ENCODE measurements around the gene ZNF57.
"Not testable (repeated sequence)": the region's sequence is repeated elsewhere in the genome, so short reads cannot be mapped to it uniquely, and the experiment has no call there.

ZNF57 gene

DNA sequence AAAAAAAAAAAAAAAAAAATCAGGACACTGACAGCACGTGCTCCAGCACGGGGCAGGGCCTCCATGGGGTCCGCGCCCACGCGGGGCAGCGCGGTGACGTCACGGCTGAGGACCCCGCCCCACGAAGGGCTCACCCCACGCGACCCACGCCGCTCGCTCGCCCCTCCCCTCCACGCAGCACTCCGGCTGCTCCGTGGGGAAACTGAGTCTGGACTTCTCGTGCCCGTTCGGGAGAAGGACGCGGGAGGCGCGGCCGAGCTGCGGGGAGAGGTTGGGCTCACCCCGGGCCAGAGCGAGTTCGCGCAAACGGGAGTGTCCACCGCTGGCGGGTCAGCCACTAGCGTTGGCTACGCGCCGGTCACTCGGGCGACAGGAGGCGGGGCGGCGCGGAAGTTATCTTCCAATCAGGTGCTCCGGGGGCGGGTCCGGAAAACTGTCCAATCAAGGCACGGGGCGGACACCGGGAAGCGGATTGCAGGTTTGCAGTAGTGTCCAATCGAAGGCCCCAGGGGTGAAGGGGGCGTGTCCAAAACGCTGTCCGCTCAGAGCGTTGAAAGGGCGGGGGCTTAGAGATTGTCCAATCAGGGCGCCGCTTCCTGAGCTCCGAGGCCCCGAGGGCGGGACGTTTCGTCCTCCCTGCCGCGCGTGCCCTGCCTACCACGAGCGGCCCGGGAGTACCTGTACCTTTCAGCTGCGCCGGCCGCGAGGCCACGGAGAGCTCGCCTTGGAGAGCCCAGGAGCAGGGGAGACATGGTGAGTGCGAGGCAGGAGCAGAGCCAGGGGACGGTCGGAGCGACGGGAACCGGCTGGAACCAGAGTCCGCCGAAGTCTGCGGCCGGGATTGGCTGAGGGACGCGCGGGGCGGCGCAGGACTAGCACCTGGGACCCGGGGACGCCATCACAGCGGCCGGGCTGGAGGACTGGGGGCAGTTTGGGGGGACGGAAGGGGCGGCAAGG, at the start of gene ZNF57:
TSS of gene ZNF57 (plus strand) at position 633 of the 957 bp plus-strand sequence. CDS start at position 751, 118 bp downstream.
- in situ Hi-C loops (cut with MboI; ENCODE audit: low sequenced_read_pairs): no loop called here

DNA sequence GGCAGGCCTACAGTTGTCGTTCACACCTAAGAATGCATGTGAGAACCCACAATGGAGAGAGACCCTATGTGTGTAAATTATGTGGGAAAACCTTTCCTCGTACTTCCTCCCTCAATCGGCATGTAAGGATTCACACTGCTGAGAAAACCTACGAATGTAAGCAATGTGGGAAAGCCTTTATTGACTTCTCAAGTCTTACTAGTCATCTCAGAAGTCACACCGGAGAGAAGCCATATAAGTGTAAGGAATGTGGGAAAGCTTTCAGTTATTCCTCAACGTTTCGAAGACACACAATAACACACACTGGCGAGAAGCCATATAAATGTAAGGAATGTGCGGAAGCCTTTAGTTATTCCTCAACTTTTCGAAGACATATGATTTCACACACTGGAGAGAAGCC, 48.1 kb upstream of the ZNF57 start:
- in situ Hi-C loops (cut with MboI; ENCODE audit: low sequenced_read_pairs): no loop called here

DNA sequence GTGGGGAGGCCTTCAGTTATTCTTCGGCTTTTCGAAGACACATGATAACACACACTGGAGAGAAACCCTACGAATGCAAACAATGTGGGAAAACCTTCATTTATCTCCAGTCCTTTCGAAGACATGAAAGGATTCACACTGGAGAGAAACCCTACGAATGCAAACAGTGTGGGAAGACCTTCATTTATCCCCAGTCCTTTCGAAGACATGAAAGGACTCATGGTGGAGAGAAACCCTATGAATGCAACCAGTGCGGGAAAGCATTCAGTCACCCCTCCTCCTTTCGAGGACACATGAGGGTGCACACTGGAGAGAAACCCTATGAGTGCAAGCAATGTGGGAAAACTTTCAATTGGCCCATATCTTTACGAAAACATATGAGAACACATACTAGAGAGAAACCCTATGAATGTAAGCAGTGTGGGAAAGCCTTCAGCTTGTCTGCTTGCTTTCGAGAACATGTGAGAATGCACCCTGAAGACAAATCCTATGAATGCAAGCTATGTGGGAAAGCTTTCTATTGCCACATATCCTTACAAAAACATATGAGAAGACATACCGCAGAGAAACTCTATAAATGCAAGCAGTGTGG, 47.6 kb upstream of the ZNF57 start:
- in situ Hi-C loops (cut with MboI; ENCODE audit: low sequenced_read_pairs): no loop called here

DNA sequence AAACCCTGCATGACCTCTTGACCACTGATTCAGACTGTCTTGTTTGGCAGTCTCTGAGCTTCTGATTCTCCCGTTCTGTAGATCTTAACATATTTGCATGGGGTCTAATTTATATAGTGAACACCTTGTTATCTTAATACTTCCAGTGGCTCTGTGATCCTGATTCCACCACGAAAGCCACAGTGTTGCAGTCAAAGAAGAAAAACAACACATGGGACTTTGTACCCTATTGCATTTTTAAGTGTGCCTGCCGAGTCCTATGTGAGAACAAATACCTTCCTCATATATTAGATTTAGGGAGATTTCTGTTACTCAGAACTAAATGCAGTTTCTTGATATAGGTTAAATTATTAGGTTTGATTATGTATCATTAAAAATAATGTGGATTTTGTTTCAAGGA, 45.9 kb upstream of the ZNF57 start:
- in situ Hi-C loops (cut with MboI; ENCODE audit: low sequenced_read_pairs): no loop called here

DNA sequence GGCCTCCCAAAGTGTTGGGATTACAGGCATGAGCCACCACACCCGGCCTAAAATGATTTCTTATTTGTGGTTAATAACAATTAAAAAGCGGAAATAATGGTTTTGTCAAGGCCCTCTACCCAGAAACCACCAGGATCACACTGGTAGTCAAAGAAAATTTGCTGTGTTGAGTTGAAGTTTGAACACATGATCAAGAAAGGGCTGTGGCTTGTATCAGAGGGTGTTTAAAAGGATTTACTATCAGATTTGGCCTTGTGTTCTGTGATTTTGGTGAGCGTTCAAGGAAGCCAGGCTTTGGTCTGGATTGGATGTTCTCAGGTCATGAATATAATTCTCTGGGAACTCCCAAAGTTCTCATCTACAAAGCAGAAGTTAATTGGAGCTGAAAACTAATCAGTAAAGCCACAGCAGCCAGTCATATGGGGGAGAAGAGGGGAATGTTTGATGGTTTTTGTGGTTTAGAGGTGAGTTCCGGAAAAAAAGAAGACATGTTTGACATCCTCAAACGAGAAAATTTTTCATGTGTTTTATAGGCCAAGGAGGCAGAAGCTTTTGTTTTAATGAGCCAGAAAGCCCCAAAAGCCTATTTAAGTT, 44.2 kb upstream of the ZNF57 start:
- in situ Hi-C loops (cut with MboI; ENCODE audit: low sequenced_read_pairs): no loop called here

DNA sequence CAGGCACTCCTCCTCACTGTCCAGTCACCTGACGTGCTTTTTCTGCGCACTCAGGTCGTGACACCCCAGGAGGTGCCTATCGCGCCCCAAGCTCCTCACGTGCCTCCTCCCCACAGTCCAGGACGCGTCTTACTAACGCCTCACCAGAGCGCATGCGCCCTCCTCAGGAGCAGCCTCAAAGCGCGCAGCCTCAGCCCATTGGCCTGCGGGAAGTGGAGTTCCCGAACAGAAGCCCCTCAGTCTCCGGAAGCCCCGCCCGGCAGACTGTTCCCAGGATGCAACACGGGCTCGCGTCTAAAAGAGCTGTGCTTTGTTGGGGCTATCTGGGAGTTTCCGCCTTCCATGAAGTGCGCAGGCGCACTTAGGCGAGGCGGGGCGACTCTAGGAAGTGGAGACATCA, 41.9 kb upstream of the ZNF57 start:
- in situ Hi-C loops (cut with MboI; ENCODE audit: low sequenced_read_pairs): no loop called here

DNA sequence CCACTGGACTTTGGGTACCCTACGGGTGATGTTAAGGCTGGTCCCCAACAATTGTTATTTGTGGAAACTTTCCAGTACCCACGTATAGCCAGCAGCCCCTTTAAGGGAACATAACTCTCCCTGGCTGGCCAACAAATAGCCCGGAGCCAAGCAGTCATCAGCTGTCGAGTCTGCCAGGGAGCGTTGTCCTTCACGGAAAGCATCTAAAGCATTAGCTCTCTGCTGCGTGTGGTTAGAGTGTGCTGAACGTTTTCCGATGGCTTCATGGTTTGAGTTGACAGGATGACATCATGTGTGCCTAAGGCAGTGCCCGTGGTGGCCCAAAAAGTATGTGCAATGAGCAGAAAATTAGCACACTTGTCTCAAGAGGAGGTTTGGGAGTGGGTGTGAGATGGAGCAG, 36.9 kb upstream of the ZNF57 start:
- in situ Hi-C loops (cut with MboI; ENCODE audit: low sequenced_read_pairs): no loop called here

DNA sequence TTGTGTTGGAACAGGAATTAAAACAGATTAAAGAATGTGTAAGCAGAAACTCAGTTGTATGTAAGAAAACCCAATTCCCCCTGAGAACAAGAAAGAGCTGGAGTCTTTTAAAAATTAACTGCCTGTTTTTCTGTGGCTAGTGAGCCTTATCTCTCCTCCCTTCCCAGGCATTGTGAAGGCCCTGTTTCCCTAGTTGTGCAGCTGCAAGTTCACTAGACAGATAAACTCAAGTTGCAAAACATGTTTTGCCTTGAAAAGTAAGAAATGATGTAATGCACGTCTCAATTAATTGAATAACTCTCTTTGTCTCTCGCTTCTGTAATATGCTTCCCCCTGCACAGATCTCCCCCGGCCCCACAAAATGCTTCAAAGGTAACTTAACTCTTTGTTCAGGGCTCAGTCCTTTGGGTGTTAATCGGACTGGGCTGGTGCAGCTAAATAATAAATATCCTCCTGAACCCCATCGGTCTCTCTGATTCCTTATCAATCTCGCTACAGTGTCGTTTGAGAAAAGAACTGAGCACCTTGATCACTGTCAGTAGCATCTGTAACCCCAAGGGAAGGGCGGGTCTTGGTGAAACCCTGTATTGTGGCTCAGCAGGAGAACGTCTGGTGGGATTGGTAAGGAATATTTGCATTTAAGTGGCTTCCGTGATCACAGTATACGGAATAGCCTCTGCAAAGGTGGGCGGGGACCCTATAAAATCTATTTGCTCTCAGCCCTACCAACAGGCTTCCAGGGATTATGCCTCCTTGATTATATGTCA, 35.2 kb upstream of the ZNF57 start:
- in situ Hi-C loops (cut with MboI; ENCODE audit: low sequenced_read_pairs): no loop called here

DNA sequence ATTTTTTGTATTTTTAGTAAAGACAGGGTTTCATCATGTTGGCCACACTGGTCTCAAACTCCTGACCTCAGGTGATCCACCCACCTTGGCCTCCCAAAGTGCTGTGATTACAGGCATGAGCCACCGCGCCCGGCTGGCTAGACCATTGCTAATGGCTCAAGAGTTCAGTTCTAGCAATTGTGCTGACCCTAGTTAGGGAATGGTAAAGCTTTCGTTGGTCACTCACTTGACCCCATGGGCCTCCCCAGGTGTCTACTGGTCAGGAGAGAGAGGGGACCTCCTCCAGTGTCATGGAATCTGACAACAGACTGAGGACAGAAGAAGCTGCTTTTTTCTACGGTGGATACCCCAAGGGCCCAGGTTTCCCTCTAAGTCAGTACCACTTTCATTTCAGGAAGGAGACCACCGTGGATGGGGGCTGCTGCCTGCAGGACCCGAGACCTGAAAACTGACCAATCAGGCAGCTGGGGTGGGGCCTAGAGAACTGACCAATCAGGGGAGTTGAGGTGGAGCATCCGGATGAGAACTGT, 34.2 kb upstream of the ZNF57 start:
- in situ Hi-C loops (cut with MboI; ENCODE audit: low sequenced_read_pairs): no loop called here

DNA sequence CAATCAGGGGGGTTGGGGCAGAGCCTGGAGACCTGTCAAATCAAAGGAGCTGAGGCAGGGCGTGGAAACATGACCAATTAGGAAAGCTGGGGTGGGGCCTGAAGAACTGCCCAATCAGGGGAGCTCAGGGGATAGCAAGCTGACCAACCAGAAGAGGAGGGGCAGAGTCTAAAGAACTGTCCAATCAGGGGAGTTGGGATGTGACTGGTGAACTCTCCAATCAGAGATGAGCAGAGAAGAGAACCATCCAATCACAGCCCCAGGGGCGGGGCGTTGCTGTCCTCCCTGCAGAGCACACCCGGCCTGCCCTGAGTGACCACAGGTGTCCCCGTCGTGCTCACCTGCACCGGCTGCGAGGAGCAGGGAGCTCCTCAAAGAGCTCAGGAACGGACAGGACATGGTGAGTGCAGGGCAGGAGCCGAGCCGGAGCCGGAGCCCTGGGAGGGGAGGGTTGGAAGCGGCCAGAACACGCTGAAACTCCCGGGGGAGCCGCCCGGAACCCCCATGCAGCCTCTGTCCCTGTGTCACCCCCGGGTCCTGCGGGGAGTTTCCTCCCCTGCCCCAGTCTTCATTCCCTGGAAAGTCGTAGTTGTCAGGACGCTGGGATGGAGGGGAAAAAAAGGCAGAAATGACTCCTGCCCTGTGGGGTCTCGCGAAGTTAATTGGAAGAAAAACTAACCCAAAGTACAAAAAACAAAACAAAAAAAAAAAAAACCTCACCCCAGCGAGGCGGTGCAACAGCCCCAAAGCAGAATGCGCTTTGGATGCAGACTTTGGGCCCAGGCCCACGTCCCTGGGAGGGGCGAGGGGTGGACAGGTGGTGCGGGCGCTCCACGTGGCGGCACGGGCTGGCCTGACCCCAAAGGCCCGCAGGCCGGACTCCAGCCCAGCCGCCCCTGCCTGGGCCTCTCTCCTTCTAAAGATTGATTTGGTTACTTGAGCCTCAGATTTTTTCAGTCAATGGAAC, 33.4 kb upstream of the ZNF57 start, which contains the start of gene ZNF556:
TSS of gene ZNF556 (plus strand) at position 311 of the 967 bp plus-strand sequence. CDS start at position 398, 87 bp downstream.
- in situ Hi-C loops (cut with MboI; ENCODE audit: low sequenced_read_pairs): no loop called here

DNA sequence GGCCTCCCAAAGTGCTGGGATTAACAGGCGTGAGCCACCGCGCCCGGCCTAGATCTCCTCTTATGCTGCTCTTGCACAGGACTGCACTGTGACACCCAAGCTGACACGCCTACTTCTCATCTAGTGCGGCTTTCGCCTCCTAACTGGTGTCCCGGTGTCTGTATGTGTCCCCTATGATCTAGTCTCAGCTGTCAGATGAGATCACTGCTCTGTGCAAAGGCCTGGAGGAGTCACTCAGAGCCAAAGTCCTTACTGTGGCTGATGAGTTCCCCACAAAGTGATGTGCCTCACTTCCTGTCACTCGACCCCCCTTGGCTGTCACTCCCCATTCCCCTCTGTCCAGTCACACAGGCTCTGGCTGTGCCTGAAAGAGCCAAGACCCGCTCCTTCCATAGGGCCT, 31.1 kb upstream of the ZNF57 start:
- in situ Hi-C loops (cut with MboI; ENCODE audit: low sequenced_read_pairs): no loop called here

DNA sequence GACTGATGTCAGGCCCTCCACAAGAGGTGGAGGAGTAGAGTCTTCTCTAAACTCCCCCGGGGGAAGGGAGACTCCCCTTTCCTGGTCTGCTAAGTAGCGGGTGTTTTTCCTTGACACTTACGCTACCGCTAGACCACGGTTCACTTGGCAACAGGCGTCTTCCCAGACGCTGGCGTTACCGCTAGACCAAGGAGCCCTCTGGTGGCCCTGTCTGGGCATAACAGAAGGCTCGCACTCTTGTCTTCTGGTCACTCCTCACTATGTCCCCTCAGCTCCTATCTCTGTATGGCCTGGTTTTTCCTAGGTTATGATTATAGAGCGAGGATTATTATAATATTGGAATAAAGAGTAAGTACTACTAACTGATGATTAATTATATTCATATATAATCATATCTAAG, 28.6 kb upstream of the ZNF57 start:
- in situ Hi-C loops (cut with MboI; ENCODE audit: low sequenced_read_pairs): not testable (repeated sequence)

DNA sequence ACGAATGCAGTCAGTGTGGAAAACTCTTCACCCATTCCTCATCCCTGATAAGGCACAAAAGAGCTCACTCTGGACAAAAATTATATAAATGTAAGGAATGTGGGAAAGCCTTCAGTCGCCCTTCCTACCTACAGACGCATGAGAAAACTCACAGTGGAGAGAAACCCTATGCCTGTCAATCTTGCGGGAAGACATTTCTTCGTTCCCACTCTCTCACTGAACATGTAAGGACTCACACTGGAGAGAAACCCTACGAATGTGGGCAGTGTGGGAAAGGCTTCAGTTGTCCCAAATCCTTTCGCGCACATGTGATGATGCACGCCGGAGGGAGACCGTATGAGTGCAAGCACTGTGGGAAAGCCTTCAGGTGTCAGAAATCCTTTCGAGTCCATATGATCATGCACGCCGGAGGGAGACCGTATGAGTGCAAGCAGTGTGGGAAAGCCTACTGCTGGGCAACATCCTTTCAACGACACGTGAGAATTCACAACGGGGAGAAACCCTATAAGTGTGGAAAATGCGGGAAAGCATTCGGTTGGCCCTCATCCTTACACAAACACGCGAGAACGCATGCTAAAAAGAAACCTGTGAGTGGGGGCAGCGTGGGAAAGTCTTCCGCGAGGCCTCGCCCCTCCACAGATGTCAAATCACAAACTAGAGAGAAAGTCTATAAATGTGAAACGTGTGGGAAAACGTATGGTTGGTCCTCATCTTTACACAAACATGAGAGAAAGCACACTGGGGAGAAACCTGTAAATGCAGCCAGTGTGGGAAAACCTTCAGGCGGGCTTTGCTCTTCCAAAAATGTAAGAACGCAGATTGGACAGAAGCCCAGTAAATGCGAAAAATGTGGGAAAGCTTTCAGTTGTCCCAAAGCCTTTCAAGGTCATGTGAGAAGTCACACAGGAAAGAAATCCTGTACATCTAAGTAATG, 23.1 kb upstream of the ZNF57 start:
- in situ Hi-C loops (cut with MboI; ENCODE audit: low sequenced_read_pairs): no loop called here

DNA sequence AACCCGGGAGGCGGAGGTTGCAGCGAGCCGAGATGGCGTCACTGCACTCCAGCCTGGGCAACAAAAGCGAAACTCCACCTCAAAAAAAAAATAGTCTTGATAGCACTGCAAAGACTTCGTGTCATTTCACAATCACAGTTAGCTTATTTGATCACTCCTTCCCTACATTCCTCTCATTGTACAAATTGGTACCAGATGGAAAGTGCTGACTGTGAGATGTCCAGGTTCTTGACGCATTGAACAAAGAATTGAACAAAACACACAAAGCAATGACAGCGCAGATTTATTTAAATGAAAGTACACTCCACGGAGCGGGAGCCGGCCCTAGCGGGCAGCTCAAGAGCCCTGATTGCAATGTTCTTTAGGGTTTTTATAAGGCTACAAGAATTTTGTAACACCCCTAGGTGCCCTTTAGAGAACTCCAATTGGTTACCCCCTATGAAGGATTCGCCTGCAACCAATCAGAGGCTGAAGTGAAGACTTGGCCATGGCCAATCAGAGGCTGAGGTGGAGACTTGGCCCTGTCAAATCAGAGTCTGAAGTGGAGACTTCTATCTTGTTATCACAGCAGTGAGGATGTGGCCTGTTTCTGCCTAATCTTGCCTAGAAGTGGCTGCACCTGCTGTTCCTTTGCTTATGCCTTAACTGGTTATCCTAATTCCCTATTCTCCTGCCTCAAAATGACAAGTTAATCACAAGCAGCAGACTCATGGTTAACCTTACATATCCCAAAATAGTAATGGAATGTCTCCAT, 16.9 kb upstream of the ZNF57 start:
- in situ Hi-C loops (cut with MboI; ENCODE audit: low sequenced_read_pairs): no loop called here

DNA sequence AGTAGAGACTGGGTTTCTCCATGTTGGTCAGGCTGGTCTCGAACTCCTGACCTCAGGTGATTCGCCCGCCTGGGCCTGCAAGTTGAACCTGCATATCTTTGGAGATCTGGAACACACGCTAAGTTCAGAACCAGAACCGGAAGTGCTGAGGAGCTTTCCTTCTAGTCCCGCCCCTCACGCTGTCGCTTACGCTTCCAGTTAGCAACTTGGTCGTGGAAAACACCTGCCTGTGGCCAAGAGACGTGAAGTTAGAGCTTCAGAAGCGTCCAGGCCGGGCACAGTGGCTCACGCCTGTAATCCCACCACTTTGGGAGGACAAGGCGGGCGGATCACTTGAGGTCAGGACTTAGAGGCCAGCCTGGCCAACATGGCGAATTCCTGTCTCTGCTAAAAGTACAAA, 15.0 kb upstream of the ZNF57 start:
- in situ Hi-C loops (cut with MboI; ENCODE audit: low sequenced_read_pairs): no loop called here

DNA sequence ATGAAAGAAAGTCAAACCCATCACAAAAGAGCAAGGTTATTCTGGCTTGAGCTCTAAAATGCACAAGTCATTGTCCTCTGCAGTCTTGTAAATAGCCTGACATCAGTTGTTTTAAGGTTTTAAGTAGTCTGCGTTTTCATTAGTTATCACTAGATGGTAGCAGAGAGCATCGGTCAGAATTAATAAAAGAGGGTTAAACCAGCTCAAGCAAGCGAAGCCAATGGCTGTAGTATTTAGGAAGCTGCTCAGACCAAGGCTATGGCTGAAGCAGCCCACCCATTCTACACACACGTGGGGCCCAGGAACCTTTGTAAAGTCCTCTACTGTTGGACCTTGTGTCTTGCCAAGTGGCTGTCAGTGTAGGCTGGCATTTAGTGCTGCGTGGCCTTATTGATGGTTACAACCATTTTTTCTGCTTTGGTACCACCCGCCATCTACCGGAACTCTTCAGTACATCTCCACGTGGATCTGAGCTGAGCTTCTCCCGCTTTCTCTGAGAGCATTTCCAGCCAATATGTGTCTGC, 13.3 kb upstream of the ZNF57 start:
- in situ Hi-C loops (cut with MboI; ENCODE audit: low sequenced_read_pairs): no loop called here

DNA sequence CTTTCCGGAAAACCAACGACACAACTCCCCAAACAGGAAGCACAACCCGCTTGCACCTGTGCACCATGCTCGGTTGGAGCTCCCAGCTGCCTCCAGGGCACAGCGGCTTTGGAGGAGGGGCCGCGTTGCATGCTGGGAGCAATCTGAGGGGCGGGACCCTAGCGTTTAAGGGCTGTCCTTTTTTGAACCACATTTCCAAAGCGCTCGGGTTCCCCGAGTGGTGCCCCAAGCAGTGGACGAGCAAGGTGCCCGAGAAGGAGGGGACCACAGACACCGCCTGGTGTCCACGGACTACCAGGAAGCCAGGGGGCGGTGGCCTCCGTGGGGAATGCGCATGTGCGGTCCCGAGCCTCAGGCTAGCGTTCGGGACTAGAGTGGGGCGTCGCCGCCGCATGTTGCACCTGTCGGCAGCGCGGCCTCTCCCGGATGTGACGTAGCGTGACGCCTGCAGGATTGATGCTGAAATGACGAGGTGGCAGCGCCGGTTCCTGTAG, 11.9 kb upstream of the ZNF57 start:
- in situ Hi-C loops (cut with MboI; ENCODE audit: low sequenced_read_pairs): no loop called here
